ENCODE measurements around the gene RAVER2.

Gene RAVER2

DNA sequence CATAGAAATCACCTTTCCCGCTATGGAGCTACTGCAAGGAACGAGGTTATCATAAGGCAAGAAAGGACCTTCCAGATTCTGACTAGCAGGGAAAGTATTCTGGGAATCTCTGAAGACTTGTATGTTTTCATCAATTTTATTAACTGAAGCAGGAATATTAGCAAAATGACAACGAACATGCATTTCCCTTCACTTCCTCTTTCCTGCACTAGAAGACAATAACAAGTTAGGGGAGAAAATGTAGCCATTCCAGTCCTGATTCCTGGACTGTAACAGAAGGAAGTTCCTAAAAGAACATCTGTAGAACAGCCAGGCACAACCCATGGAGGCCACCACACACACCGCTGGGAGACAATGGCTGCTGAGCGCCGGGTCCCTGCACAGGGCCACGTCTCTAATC, 106.8 kb downstream of the RAVER2 start:
- H3K79me2 ChIP-seq (ENCODE audit: low read length), result no peaks in the 10 kb centered on the region
- no peak overlapping the region for H3K4me3 ChIP-seq (ENCODE audit: low read length)
- no peaks in the 10 kb centered on the region for H3K27me3 ChIP-seq (ENCODE audit: low read depth, low read length)
- H3K9me3 ChIP-seq (ENCODE audit: insufficient read depth, low read length), result no peaks in the 10 kb centered on the region
- no peak overlapping the region for H3K9ac ChIP-seq (ENCODE audit: low read length)
- no peaks in the 10 kb centered on the region for H4K20me1 ChIP-seq (ENCODE audit: insufficient read depth, low read length)
- H2AFZ ChIP-seq (ENCODE audit: low read depth, low read length), result no peak overlapping the region
- no peak overlapping the region for H3K27ac ChIP-seq (ENCODE audit: low read length)
- peaks cover 20% of the 10 kb centered on the region for H3K36me3 ChIP-seq (replicated peaks; ENCODE audit: low read depth, low read length)
- no peak overlapping the region for H3K4me2 ChIP-seq (ENCODE audit: low read length)
- no peaks in the 10 kb centered on the region for H3K4me1 ChIP-seq (ENCODE audit: low read length)
- TF ChIP-seq EZH2phosphoT487 (IDR thresholded peaks at IDR 0.05; ENCODE audit: low read depth) (no peak), CTCF (IDR thresholded peaks at IDR 0.05; ENCODE audit: low read depth, low read length) (no peak)

DNA sequence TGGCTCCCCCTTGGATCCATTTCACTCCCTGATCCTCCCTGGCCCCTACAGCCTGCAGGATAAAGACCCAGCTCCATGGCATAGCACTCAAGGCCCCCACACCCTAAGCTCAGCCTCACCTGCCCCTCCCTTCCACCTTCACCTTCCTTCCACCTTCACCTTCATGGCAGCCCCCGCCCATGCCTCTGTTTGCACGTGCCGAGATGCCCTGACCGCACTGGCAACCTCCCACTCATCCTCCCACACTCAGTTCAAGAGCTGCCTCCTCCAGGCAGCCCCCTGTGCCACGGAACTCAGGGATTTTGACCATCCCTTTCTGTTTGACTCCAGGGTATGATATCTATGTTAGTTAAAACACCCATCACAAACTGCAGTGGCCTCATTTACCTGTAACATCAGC, 109.8 kb downstream of the RAVER2 start:
- H2AFZ ChIP-seq (ENCODE audit: low read depth, low read length), result no peak overlapping the region
- no peak for TF ChIP-seq EZH2phosphoT487 (IDR thresholded peaks at IDR 0.05; ENCODE audit: low read depth)
- no peak for TF ChIP-seq CTCF (IDR thresholded peaks at IDR 0.05; ENCODE audit: low read depth, low read length)
- 0 out of 2 replicates have a peak, but pooled peaks cover 3% of the 10 kb centered on the region for H4K20me1 ChIP-seq (ENCODE audit: insufficient read depth, low read length)
- H3K4me3 ChIP-seq (ENCODE audit: low read length), result no peak overlapping the region
- no peak overlapping the region for H3K27ac ChIP-seq (ENCODE audit: low read length)
- no peaks in the 10 kb centered on the region for H3K9me3 ChIP-seq (ENCODE audit: insufficient read depth, low read length)
- no peaks in the 10 kb centered on the region for H3K27me3 ChIP-seq (ENCODE audit: low read depth, low read length)
- no peaks in the 10 kb centered on the region for H3K79me2 ChIP-seq (ENCODE audit: low read length)
- no peak overlapping the region for H3K4me2 ChIP-seq (ENCODE audit: low read length)
- no peaks in the 10 kb centered on the region for H3K4me1 ChIP-seq (ENCODE audit: low read length)
- peaks cover 30% of the 10 kb centered on the region for H3K36me3 ChIP-seq (replicated peaks; ENCODE audit: low read depth, low read length)
- no peak overlapping the region for H3K9ac ChIP-seq (ENCODE audit: low read length)

DNA sequence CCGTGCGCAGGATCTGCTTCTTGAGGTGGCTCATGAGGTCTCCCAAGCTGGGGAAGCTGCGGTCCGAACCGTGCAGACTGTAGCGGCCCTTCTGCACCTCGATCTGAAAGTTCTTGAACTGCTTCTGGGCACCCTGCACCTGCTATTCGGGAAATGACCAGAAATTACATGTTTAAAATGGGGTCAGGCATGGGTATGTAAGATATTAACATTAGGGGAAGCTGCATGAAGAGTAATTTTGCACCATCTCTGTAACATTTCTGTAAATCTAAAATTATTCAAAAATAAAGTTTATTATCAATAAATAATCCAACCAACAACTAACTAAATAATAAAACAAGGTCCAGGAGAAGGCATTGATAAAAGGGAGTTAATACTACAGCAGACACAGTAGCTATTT, 110.7 kb downstream of the RAVER2 start:
- H3K4me3 ChIP-seq (ENCODE audit: low read length), result no peak overlapping the region
- H3K36me3 ChIP-seq (replicated peaks; ENCODE audit: low read depth, low read length), result peaks cover 30% of the 10 kb centered on the region
- no peak overlapping the region for H3K9ac ChIP-seq (ENCODE audit: low read length)
- peaks cover under 1% of the 10 kb centered on the region; the same call in 1 of the 2 replicates for H3K4me1 ChIP-seq (ENCODE audit: low read length)
- H3K9me3 ChIP-seq (ENCODE audit: insufficient read depth, low read length), result no peaks in the 10 kb centered on the region
- H2AFZ ChIP-seq (ENCODE audit: low read depth, low read length), result no peak overlapping the region
- no peak overlapping the region for H3K4me2 ChIP-seq (ENCODE audit: low read length)
- H3K27ac ChIP-seq (ENCODE audit: low read length), result no peak overlapping the region
- no peak for TF ChIP-seq EZH2phosphoT487 (IDR thresholded peaks at IDR 0.05; ENCODE audit: low read depth)
- no peak for TF ChIP-seq CTCF (IDR thresholded peaks at IDR 0.05; ENCODE audit: low read depth, low read length)
- no peaks in the 10 kb centered on the region for H3K79me2 ChIP-seq (ENCODE audit: low read length)
- 0 out of 2 replicates have a peak, but pooled peaks cover 3% of the 10 kb centered on the region for H4K20me1 ChIP-seq (ENCODE audit: insufficient read depth, low read length)
- H3K27me3 ChIP-seq (ENCODE audit: low read depth, low read length), result no peaks in the 10 kb centered on the region

- Histone ChIP-seq H3K4me1 (ENCODE audit: low read length) (peaks cover 11% of the 10 kb centered on the region), H3K4me2 (ENCODE audit: low read length) (no peak overlapping the region)
These were observed 111.7 kb downstream of the RAVER2 start for GRCh38 chr1:64856553-64856952.

More at GRCh38 chr1:64856553-64856952, 111.7 kb downstream of the RAVER2 start:
- Histone ChIP-seq H3K79me2 (ENCODE audit: low read length) (no peaks in the 10 kb centered on the region), H3K4me3 (ENCODE audit: low read length) (no peak overlapping the region), H2AFZ (ENCODE audit: low read depth, low read length) (no peak overlapping the region), H3K36me3 (replicated peaks; ENCODE audit: low read depth, low read length) (peaks cover 30% of the 10 kb centered on the region), H3K9ac (ENCODE audit: low read length) (no peak overlapping the region), H3K27ac (ENCODE audit: low read length) (no peak overlapping the region), H4K20me1 (ENCODE audit: insufficient read depth, low read length) (peaks cover 10% of the 10 kb centered on the region; the same call in 1 of the 2 replicates), H3K27me3 (ENCODE audit: low read depth, low read length) (no peaks in the 10 kb centered on the region), H3K9me3 (ENCODE audit: insufficient read depth, low read length) (no peaks in the 10 kb centered on the region)
- no peak for TF ChIP-seq CTCF (IDR thresholded peaks at IDR 0.05; ENCODE audit: low read depth, low read length)
- no peak for TF ChIP-seq EZH2phosphoT487 (IDR thresholded peaks at IDR 0.05; ENCODE audit: low read depth)
